NCI-H2081 (cell line): ENCODE data around the gene INHBB.
"Not testable (repeated sequence)": the region's sequence is repeated elsewhere in the genome, so short reads cannot be mapped to it uniquely, and the experiment has no call there.

Experiments
- DNase-seq, 2 experiments: peaks; one replicate each; lab custom pipeline; 2025; lab: John Stamatoyannopoulos, UW

The INHBB gene

DNA sequence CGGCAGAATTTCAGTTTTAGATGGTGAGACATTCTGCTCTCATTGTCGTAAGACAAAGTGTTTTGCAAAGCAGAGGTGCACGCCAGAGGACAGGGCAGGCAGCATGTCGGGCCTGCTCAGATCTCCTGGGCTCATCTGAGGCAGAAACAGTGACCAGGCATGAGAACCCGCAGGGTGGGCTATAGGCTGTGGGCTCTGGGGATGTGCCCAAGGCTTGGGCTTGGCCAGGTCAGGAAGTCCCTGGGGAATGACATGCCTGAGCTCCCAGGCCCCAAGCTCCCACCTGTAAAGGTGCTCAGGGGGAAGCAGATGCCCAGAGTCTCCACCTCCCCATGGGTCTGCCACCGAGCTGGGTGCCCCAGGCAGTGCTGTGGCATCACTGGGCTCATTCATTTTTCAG is 35.3 kb downstream of the INHBB start:
- no peak for DNase-seq

DNA sequence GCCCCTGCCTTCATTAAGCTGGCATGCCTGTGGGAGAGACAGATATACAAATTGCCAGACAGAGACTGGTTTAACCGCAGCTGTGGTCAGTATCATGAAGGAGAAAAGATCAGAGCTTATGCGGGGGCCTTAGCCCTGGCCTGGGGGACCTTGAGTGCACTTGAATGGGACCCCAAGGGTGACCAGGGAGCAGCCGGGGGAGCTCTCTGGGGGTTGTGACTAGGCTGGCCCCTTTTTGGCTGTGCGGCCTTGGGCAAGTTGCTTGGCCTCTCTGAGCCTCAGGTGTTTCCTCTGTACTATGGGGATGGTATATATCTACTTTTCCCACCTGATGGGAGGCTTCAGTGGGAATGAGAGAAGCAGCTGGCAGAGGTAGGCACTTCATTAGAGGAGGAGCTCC is 35.7 kb downstream of the INHBB start:
- no peak for DNase-seq

GRCh38 chr2:120382541-120383144 is 36.7 kb downstream of the INHBB start:
- DNase-seq: no peak

GRCh38 chr2:120383191-120383590 is 37.3 kb downstream of the INHBB start:
- no peak for DNase-seq

DNA sequence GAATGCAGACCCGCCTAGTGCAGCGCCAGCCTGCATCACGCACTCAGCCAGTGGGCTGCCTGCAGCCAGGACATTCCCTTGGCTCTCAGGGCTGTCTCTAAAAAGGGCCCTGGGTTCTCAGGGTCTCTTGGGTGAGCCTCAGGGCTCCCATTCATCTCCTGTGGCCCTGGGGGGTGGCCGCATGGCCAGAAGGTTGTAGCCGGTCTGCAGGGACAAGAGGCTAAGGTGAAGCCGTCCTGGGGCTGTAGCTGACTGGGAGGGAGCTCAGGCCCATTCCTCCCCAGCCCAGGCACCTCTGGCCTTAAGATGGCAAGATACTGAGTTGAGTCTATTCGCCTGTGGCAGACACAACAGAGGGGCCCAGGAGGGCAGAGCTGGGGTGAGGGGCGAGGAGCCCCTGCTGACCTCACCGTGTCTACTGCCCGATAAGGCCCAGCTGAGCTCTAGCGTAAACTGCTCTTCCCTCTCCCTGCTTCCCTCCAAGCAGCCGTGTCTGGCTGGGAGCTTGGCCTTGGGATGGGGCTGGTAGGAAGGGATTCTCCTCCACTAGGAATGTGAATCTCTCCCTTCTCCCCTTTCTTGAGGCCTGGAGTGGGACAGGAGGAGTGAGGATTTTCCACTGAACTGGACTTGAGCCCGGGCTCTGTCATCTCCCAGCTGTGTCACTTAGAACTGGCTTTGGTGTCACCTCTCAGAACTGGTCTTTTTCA is 37.9 kb downstream of the INHBB start:
- no peak for DNase-seq

DNA sequence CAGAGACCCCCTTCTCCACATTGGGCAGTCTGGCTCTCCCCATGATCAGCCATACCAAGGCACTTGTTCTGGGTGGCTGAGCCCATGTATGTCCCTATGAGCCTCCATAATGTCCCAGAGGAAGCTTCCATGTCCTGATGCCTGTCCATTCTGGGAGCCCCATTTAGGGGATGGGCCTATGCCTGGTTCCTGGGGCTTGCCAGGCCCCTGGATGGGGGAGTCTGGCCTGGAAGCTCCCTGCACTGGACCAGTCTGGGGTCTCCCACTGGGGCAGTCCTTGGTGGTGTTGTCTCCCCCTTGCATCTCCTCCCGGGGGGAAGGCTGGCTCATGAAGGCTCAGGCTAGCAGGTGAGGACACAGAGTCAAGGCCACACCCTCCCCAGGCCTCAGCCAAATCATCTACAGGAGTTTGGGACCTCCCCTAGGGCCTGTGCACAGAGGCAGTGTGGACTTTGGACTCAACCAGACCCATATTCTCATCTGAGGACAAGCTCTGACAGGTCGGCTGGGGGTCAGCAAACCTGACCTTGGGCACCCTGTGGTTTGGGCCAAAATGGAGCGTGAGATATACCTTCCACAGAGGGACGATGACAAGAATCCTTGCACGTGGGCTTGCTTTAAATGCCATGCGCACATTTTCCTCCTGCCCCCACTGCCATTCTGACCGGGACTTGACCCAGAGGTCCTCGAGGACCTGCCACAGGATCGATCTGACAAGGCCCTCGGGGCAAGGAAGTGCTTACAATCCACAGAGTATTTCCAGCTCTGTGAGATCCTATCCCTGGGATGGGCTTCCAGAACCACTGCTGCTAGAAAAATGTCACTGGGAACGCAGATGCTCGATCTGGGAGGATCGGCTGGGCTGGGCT is 38.8 kb downstream of the INHBB start:
- DNase-seq: no peak

GRCh38 chr2:120385355-120386127 is 39.6 kb downstream of the INHBB start:
- no peak for DNase-seq

DNA sequence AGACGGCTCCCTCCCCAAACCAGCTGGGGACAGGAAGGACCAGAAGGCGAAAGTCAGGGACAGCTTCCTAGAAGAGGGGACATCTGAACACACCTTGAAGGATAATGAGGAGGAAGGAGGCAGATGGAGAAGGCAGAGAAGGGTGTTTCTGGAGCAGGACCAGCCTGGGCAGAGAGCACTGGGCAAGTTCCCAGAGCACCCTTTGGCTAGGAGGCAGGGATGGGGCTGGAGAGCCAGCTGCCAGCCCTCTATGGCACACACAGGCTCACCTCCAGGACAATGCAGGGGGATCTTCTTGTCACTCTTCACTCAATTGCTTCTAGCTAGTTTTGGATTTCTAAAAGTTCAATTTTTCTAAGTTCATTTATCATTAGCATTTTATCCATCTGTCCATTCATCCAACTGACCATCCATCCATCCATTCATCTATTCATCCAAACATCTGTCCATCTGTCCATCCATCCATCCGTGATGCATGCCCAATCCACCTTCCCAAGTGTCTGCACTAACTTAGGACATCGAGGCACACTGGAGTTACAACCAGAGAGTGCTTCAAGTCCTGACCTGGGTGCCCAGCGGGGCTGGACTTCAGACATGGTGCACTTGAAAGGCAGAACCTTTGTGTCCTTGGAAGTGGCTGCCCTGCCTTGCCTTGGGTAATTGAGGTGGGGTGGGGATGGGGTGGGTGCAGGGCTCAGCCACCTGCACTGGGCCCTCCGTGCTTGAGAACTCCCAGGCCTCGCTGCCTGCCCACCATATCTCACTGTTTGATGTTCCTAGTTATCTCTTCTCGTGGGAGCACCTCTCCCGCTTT is 42.5 kb downstream of the INHBB start:
- DNase-seq: no peak

- DNase-seq: no peak
Observed at GRCh38 chr2:120389036-120389391, 43.1 kb downstream of the INHBB start.

DNA sequence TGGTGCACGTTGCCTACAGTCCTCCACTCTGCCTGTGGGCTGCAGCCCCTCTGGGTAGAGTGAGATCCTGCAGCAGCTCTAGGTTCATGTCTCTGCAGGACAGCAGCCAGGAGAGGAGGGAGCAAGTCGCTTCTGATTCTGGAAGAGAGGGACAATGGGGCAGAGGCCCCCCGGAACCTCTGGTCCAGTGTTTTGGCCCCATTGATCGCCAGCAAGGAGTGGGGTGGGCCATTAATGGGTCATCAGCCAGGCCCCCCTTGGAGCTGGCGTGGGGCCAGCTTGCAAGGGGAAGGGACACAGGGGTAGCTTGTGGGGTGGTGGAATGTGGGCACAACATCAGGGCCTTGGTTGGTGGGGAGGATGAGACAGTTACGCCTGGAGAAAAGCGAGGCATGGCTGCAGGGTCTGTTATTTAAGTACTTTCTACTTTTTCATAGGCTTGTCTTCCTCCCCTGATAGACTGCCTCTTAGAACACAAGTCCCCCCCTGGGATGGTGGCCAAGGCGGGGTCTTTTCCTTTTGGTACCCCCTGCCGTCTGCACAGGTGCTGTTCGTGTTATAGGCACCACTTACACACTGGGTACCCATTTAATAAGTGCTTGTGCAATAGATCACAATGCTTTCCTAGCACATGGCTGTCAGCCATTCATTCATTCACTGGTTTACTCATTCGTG is 44.6 kb downstream of the INHBB start:
- no peak for DNase-seq

- not testable (repeated sequence) for DNase-seq
Observed at GRCh38 chr2:120391382-120391781, 45.4 kb downstream of the INHBB start.

DNA sequence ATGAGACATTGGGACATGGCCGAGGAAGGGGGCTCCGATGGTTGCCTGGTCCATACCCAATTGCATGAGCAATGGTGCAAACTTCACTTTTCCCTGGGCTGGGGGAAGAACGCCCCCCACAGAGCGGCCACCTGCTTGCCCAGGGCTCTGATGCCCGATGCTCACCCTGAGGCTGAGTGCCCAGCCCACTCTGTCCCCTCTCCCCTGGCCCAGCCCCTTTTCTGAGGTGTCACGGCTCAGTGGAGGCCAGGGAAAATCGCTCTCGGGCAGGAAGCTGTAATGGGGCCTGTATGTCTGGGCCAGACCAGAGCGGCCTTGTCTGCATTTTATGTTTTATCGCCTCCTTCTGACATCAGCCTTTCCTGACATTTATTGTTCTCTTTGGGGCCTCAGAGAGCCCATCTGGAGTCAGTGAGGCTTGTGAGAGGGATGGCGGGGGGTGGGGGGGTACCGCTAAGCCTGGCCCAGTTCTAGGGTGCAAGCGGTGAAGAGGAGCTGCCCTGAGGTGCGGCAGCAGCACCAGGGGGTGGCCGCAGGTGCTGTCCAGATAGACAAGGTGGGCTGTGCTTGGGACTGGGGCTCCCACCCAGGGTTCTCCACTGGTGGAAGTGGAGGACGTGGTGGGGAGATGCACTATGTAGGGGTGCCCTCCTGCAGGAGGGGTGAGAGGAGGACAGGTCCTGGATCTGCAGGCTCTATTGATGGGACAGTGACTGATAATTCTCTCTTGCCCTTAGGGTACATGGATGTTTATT is 46.2 kb downstream of the INHBB start:
- DNase-seq: no peak

DNA sequence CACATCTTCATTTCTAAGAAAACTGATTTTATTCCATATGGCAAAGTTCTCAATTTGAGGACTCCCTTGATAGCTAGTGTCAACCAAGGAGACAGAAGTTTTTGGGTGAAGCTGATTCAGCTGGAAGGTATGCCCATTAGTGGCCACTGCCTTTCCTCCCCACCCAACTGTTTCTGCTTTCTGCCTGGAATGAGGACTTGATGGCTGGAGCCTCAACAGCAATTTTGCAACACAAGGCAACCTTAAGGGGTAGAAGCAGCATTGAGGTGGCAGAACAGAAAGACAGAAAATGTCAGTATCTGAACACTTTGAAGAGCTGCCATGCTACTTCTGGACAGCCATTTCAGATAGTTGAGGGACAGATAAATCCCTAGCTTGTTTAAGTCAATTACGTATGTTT is 47.0 kb downstream of the INHBB start:
- DNase-seq: no peak

DNA sequence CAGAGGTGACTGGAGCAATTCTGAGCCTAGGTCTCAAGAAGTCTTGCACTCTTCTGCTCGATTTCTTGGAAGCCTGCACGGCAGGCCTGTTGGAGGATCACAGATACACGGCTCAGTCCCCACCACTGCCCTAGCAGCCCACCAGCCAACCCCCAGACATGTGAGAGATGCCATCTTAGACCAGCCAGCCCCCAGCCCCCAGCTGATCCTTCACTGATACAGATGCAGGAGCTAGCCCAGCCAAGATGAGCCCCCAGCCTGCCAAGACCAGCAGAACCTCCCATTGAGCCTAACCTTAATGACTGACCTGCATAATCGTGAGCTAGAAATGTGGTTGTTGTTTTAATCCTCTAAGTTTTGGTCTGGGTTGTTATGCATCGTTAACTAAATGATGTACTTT is 47.5 kb downstream of the INHBB start:
- no peak for DNase-seq

GRCh38 chr2:120394764-120395163 is 48.8 kb downstream of the INHBB start:
- DNase-seq: no peak

DNA sequence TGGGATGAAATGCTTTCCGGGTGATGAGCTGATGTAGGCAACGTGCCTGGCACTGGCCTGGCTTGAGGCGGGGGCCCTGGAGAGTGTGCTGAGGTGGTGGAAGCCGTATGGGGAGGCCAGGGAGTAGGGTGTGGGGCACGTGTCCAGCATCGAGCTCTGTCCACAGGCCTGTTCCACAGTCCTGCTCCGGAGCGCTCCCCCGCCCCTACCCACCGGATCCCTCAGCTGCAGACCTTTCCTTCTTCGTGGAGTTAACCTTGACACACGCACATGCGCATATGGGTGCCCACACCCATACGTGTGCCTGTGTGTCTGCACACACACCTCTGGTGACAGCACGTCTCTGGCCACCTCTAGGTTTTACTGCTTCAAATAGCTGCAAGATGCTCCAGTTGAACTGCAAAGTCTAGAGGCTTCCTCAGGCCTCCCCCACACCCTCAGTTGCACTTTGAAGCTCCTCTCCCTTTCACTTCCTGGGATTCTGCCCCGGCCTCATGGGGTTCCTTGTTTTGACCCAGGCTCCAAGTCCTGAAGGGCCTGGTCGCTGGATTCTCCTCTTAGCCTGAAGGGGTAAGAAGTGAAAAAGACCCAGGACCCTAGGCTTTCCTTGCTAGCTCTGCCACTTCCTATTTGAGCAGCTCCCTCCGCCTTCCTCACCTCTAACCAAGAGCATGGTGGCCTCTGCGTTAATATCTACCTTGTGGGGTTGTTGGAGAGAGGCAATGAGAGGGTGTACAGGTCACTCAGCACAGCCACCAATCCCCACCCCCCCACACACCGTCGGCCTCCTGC is 49.5 kb downstream of the INHBB start:
- no peak for DNase-seq

DNA sequence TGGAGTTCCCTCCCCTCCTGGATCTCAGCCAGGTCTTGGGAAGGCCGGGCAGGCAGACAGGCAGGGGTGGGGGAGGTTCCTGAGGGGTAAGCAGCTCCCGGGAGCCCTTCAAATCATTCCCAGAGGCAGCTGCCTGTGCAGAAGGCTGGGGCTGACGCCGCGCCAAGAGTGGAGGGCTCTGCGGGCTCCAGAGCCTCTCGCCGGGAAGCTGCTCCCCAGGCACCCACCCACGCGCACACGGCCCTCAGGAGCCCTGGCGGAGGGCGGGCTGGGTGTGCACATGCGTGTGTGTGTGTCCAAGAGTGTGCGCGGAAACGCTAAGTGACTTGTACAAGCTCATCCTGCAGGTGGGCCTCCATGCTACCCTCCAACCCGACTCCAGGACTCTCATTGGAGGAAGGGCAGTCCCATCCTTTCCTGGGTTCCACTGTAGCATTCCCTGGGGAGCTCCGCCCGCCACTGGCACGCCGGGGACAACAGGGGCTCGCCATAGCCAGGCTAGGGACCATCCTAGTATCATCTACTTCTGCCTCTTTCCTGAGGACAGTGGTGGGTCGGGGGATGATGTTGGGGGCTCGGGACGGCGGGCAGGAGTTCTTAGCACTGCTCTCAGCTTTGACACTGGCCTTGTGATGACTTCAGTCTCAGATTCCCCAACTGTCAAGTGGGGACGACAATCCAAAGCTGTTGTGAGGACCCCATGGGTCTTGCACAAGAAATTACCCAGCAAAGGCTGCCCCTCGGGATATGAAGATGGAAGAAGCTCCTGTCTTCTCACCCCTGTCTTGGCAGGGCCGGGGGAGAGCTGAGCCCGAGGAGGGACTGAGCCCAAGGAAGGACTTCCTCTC is 50.3 kb downstream of the INHBB start:
- peak; percentile 12 to 19 for DNase-seq
